Central memory CD4-positive, alpha-beta T cell (primary cell): ENCODE data around the gene AKT1.
A peak's percentile ranks its signal among the peaks of the same experiment; 100 is the strongest.
"Not testable (repeated sequence)": the region's sequence is repeated elsewhere in the genome, so short reads cannot be mapped to it uniquely, and the experiment has no call there.

Source experiments
- DNase-seq: peaks from one replicate; pipeline ENCODE4 v3.0.0; 2022

Gene AKT1

GRCh38 chr14:104734991-104735779 is 60.4 kb downstream of the AKT1 start:
- DNase-seq, result no peak

GRCh38 chr14:104734601-104734990 is 61.0 kb downstream of the AKT1 start:
- DNase-seq, result no peak

GRCh38 chr14:104734051-104734587 is 61.4 kb downstream of the AKT1 start:
- no peak for DNase-seq

- DNase-seq, result no peak
Observed at GRCh38 chr14:104732931-104733681, 62.4 kb downstream of the AKT1 start.

- no peak for DNase-seq
Observed at GRCh38 chr14:104732355-104732804, 63.2 kb downstream of the AKT1 start.

- no peak for DNase-seq
Observed at GRCh38 chr14:104731320-104732294, 63.9 kb downstream of the AKT1 start.

GRCh38 chr14:104730487-104730886 is 65.1 kb downstream of the AKT1 start:
- no peak for DNase-seq

GRCh38 chr14:104729835-104730181 is 65.7 kb downstream of the AKT1 start:
- no peak for DNase-seq

GRCh38 chr14:104729176-104729834 is 66.2 kb downstream of the AKT1 start:
- not testable (repeated sequence) for DNase-seq

GRCh38 chr14:104728631-104729030 is 66.9 kb downstream of the AKT1 start:
- no peak for DNase-seq

GRCh38 chr14:104726600-104727451 is 68.7 kb downstream of the AKT1 start:
- no peak for DNase-seq

- no peak for DNase-seq
Observed at GRCh38 chr14:104725772-104726548, 69.6 kb downstream of the AKT1 start.

GRCh38 chr14:104724981-104725771 is 70.4 kb downstream of the AKT1 start:
- no peak for DNase-seq

- no peak for DNase-seq
Observed at GRCh38 chr14:104724407-104724980, 71.1 kb downstream of the AKT1 start.

GRCh38 chr14:104723651-104724406 is 71.7 kb downstream of the AKT1 start, which contains the start of gene ADSS1:
TSS of gene ADSS1 (plus strand) at chr14:104724229. CDS start at chr14:104724271, 42 bp downstream.
- peak; percentile 55 for DNase-seq

- DNase-seq, result no peak
Observed at GRCh38 chr14:104722938-104723650, 72.5 kb downstream of the AKT1 start.
